HG02759 (cell line): ENCODE results near the gene ZNF534.
"Not testable (repeated sequence)": the region's sequence is repeated elsewhere in the genome, so short reads cannot be mapped to it uniquely, and the experiment has no call there.

ENCODE experiments used
- ATAC-seq: cut with Tn5 transposase; IDR thresholded peaks from one replicate; pipeline ENCODE4 v1.9.1; 2021; ENCODE audit warnings: mild to moderate bottlenecking, moderate library complexity; ENCODE audit not compliant: unreplicated experiment

ZNF534 gene

DNA sequence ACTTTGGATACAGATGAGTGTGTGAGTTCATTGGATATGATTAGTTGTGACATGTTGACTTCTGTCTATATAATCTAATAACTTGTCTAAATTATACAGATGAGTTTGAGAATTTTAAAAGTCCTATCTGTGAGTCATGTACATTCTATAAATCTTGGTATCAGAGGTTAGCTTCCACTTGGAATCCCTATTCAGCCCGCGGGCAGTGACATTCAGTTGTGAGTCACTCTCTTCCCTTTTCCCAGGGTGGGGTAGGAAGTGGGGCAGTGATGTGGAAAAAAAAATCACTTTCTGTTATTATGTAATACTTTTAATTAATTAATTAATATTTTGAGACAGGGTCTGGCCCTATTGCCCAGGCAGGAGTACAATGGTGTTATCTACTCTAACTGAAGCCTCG, 65.6 kb downstream of the ZNF534 start:
- ATAC-seq = no peak

DNA sequence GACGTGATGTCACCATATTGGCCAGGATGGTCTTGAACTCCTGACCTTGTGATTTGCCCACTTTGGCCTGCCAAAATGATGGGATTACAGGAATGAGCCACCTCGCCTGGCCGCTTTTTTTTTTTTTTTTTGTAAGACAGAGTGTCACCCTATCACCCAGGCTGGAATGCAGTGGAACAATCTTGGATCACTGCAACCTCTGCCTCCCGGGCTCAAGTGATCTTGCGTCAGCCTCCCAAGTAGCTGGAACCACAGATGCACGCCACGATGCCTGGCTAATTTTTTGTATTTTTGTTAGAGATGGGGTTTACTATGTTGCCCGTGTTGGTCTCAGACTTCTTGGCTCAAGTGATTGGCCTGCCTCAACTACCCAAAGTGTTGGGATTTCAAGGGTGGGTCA, 69.6 kb downstream of the ZNF534 start:
- no peak for ATAC-seq

DNA sequence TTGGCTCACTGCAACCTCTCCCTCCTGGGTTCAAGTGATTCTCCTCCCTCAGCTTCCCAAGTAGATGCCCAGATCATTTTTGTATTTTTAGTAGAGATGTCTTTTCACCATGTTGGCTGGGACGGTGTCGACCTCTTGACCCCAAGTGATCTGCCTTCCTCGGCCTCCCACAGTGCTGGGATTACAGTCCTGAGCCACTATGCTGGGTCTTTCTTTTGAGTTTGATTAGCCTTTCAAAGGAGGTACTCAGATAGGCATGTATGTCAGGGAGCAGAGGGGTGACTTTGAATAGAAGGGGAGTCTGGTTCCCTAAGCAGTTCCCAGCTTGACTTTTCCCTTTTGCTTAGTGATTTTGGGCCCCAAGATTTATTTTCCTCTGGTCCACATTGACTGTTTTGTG, 71.5 kb downstream of the ZNF534 start:
- ATAC-seq = not testable (repeated sequence)

DNA sequence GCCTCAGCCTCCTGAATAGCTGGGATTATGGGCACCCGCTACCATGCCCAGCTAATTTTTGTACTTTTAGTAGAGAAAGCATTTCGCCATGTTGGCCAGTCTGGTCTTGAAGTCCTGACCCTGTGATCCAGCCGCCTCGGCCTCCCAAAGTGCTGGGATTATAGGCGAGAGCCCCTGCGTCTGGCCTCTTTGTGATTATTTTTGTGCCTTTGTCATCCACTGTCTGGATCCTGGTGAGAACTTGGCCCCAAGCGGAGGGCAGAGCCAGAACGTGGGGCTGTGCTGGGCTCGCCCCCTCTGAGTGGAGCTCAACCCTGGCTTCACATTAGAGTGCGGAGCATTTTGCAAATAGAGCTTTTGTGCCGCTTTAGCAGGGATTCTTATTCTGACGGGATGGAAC, 72.0 kb downstream of the ZNF534 start:
- ATAC-seq = not testable (repeated sequence)
